ENCODE data around the gene SLCO1B1. TPM values are rescaled to one million over a fixed set of nuclear protein-coding genes. Genes with fewer than 3 reads are reported as not detected.

The SLCO1B1 gene
- total and polyA plus RNA-seq, 2 of the 8 experiments (the other 6 are each of a cell fraction or from before 2014, with no cell fraction given), result 0.13 TPM; not detected in 1

DNA sequence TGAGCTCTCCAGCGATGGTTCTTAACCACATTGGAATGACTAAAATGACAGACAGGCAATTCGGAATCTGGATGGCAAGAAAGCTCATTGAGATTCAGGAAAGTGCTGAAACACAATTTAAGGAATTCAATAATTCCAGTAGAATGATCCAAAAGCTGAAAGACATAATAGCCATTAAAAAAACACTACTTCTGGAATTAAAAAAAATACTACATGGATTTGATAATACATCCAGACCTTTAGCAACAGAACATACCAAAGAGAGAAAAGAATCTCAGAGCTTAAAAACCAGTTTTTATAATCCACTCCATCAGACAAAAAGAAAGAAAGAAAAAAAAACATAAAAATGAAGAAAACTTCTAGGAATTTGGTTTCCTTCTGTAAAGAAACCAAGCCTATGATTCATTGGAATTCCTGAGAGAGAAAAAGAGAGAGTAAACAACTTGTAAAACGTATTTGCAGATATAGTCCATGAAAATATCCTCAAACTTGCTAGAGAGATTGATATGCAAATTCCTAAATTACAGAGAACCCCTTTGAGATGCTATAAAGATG is 52.8 kb downstream of the SLCO1B1 start (continued):
- no peak for TF ChIP-seq KDM5A (IDR thresholded peaks at IDR 0.05; ENCODE audit: low read length)

Measured in H1 (cell line).